Fibroblast of upper back skin (primary cell): ENCODE measurements around the gene CLDN6.
A peak's percentile ranks its signal among the peaks of the same experiment; 100 is the strongest.

ENCODE experiments used
- DNase-seq: peaks from one replicate; pipeline ENCODE4 v3.0.0-alpha.2; 2013

The CLDN6 gene

GRCh38 chr16:2983706-2984136 is 34.3 kb downstream of the CLDN6 start:
- DNase-seq, result peak; percentile 80

GRCh38 chr16:2982402-2982801 is 35.6 kb downstream of the CLDN6 start:
- no peak for DNase-seq

- no peak for DNase-seq
Measured at GRCh38 chr16:2981899-2982250, 36.1 kb downstream of the CLDN6 start.

DNA sequence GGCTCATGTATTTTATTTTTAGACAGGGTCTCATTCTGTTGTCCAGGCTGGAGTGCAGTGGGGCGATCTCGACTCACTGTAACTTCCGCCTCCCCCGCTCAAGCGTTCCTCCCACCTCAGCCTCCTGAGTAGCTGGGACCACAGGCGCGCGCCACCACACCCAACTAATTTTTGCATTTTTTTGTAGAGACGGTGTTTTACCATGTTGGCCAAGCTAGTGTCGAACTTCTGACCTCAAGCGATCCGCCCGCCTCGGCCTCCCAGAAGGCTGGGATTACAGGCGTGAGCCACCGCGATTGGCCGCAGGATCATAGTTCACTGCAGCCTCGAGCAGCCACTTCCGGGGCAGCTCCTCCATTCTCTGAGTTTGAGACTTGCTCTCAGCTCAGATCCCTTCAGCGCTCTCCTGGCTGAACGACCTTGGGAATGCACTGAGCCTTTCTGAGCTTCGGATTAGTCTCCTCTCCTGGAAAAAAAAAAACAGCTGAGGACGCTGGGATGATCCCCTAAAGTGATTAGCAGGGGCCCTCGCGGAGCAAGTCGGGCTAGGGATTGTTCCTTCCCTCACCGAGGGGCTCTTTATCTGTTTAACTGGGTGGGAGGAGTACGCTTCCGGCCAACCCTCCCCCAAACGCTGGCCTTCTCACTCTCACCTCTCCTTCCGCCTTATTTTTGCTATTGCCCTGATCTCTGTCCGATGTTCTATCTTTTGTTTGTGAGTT is 36.6 kb downstream of the CLDN6 start:
- DNase-seq, result no peak

DNA sequence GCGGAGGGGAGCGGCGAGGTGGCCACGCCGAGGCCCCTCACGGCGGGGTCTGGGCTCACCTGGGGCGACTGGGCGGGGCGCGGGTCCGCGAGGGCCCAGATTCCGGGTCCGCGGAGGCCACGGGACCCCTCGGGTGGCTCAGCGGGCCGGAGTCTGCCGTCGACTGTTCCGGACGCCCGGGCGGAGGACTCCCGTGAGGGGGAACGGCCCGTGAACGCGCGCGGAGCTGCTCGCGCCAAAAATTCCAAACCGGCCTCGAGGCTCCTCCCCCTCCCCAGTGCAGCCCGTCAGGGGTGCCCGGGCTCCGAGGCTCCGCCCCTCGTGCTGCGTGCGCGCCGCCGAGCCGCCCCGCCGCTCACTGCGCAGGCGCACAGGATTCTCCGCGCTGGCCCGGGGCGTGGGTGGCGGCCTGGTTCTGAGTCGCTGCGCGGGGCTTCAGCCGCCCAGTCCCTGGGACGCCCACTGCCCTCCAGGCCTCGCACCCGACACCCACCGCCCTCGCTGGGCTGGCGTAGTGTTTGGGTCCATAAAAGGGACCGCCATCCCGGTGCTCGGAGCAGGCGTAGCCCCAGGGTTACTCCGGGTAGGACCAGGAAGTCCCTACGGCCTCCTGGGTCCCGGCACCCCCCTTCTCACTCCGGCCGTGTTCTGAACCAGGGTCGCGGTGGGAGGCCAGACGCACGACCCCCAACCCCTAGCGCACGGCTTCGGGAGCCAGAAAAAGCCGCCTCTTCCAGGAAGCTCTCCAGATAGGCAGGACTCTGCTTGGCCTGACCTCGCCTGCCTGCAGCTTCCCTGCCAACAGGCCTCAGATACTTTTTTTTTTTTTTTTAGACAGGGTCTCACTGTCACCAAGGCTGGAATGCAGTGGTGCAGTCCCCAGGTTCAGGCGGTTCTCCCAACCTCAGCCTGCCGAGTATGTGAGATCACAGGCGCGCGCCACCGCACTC is 37.5 kb downstream of the CLDN6 start, which contains the start of gene PKMYT1:
Gene PKMYT1 (minus strand): TSS at position 220 of the 950 bp plus-strand sequence. CDS start 789 bp downstream, outside the sequence.
- peak; percentile 86 for DNase-seq

GRCh38 chr16:2979669-2980226 is 38.2 kb downstream of the CLDN6 start:
- no peak for DNase-seq

DNA sequence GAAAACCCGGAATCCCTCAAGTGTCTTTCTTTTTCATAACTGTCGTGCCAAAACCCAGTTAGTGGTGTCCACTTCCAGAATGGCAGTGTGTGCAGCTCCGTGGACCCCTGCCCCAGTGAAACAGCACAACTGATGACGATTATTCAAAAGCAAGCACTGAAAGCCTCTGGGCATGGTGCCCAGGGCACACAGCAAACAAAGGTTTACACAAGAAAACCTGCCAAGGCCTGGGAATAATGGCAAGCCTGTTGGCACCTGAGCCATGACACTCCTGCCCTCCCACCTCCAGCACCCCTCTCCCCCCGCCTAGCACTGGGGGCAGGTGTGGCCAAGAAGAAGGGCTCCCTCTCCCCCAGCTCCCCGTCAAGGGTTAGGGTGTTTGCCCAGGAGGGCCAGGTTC is 40.5 kb downstream of the CLDN6 start:
- no peak for DNase-seq

GRCh38 chr16:2976673-2977072 is 41.3 kb downstream of the CLDN6 start:
- DNase-seq, result no peak

GRCh38 chr16:2976201-2976600 is 41.8 kb downstream of the CLDN6 start:
- DNase-seq, result no peak

GRCh38 chr16:2975161-2975795 is 42.7 kb downstream of the CLDN6 start:
- no peak for DNase-seq

DNA sequence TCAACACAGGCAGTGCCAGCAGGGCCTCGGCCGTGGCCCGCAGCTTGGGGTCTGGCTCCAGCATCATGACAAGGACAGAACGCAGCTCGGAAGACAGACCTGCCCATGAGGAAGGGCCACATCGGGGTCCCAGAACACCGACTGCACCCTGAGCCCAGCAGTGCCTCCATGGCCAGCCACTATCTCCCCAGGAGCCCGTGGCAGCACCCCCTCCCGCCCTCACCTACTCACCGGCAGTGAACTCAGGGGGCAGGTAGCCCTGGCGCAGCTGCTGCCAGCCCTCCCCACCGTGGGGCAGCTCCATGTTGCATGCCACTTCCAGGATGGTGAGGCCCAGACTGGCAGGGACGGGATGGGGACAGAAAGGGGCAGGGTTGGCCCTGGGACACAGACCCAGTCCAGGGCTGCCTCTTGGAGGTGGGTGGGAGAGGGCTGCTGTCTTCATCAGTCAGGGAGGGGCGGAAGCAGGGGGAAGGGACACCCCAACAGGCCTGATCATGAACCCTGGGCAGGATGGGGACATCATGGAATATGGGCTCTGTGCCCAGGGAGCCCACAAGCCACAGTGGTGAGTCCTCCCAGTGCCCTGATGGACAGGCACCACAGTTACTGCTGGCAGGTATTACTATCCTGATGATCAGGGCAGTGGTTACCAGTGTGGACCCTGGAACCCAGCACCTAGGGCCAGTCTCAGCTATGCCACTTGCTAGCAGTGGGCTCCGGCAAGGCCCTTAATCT is 43.5 kb downstream of the CLDN6 start:
- DNase-seq, result no peak

DNA sequence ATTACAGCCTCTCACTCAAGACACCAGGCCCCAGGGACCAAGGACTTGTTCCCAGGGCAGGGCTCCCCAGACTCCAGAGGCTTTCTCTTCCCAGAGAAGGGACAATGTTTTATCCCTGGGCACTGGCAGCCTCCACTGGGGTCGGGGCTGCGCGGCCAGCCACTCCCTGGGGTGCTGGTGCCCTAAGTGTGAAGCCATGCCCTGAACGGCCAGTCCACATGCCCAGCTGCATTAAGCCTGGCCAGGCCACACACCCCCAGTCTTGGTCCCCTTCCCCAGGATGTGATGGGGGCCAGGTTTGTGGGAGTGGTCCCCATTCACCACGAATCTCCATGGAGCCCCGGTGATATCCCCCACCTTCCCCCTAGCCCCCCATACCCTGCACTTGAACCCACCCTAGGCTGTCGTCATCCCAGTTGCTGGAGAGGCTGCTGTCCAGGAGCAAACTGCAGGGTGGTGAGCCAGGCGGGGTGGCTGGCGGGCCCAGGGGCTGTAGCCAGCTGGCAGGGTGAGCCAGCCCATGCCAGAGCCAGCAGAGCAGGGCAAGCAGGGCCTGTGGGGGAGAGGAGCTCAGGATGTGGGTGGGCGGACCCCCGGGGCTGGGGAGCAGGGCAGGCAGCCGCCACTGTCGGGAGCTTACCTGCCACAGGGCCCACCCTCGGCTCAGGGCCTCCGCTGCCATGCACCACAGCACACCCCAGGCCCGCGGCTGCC is 44.2 kb downstream of the CLDN6 start:
- no peak for DNase-seq

DNA sequence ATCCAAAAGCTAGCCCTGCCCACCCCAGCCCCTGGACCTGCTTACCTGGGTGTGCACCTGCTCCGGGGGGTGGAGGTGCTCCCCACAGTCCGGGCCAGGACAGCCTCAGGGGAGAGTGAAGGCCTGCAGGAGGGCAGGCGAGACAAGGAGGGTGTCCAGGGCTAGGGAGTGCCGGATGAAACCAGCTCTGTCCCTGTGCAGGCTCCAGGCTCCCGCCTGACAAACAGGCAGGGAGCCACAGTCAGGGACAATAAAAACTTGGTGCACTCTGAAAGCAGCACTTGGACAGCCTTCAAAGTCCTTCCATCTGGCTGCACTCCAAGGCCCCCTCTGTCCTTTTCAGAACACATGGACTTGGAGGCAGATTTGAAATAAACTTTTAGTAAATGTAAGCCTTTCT is 44.9 kb downstream of the CLDN6 start:
- DNase-seq, result no peak

- DNase-seq, result no peak
Measured at GRCh38 chr16:2971985-2972784, 45.8 kb downstream of the CLDN6 start.

- no peak for DNase-seq
Measured at GRCh38 chr16:2971134-2971984, 46.6 kb downstream of the CLDN6 start.

- no peak for DNase-seq
Measured at GRCh38 chr16:2970563-2970962, 47.4 kb downstream of the CLDN6 start.

- DNase-seq, result peak; percentile 32
Measured at GRCh38 chr16:2969545-2970521, 48.1 kb downstream of the CLDN6 start.

- DNase-seq, result peak; percentile 78
Measured at GRCh38 chr16:2968738-2969544, 49.0 kb downstream of the CLDN6 start, which contains the start of gene PAQR4. PAQR4 (plus strand) TSS chr16:2969348; CDS start chr16:2969675, 327 bp downstream.
